HUES6 (cell line): ENCODE results near the gene SNX32.

Source experiments
- H3K27ac ChIP-seq: 2 replicates; pipeline ENCODE4 v1.7.0; 2013; ENCODE audit warnings: low read depth, mild to moderate bottlenecking, low read length, inconsistent platforms
- H3K27me3 ChIP-seq: 2 replicates; pipeline ENCODE4 v1.6.1; 2013; ENCODE audit warnings: low read length; ENCODE audit not compliant: control insufficient read depth, insufficient read depth
- H3K36me3 ChIP-seq: 2 replicates; pipeline ENCODE4 v1.6.1; 2013; ENCODE audit warnings: low read length; ENCODE audit not compliant: control insufficient read depth, insufficient read depth
- H3K4me1 ChIP-seq: 2 replicates; pipeline ENCODE4 v1.6.1; 2013; ENCODE audit warnings: low read length; ENCODE audit not compliant: control insufficient read depth, insufficient read depth
- H3K4me3 ChIP-seq: 2 replicates; pipeline ENCODE4 v1.5.1; 2013; ENCODE audit warnings: low read depth, low read length
- H3K9ac ChIP-seq: one replicate; pipeline ENCODE4 v1.6.1; 2013; ENCODE audit warnings: mild to moderate bottlenecking, low read length
- H3K9me3 ChIP-seq: 2 replicates; pipeline ENCODE4 v1.6.1; 2013; ENCODE audit warnings: low read depth, low read length; ENCODE audit not compliant: control insufficient read depth, insufficient read depth

The SNX32 gene

GRCh38 chr11:65872586-65873317 is 39.0 kb downstream of the SNX32 start, which contains the start of gene EFEMP2:
Gene EFEMP2 (minus strand): TSS chr11:65872800. CDS start chr11:65872354, 446 bp downstream.
- Histone ChIP-seq H3K36me3 (no peaks in the 10 kb centered on the region; the same call in 1 of the 2 replicates), H3K27ac (no peak within 1 kb of the TSS), H3K4me3 (peak within 1 kb of the TSS; percentile 71), H3K27me3 (0 out of 2 replicates have a peak, but pooled peaks cover 2% of the 10 kb centered on the region), H3K4me1 (peaks cover 6% of the 10 kb centered on the region; the same call in 1 of the 2 replicates), H3K9ac (peak within 1 kb of the TSS; percentile 84), H3K9me3 (no peaks in the 10 kb centered on the region)

DNA sequence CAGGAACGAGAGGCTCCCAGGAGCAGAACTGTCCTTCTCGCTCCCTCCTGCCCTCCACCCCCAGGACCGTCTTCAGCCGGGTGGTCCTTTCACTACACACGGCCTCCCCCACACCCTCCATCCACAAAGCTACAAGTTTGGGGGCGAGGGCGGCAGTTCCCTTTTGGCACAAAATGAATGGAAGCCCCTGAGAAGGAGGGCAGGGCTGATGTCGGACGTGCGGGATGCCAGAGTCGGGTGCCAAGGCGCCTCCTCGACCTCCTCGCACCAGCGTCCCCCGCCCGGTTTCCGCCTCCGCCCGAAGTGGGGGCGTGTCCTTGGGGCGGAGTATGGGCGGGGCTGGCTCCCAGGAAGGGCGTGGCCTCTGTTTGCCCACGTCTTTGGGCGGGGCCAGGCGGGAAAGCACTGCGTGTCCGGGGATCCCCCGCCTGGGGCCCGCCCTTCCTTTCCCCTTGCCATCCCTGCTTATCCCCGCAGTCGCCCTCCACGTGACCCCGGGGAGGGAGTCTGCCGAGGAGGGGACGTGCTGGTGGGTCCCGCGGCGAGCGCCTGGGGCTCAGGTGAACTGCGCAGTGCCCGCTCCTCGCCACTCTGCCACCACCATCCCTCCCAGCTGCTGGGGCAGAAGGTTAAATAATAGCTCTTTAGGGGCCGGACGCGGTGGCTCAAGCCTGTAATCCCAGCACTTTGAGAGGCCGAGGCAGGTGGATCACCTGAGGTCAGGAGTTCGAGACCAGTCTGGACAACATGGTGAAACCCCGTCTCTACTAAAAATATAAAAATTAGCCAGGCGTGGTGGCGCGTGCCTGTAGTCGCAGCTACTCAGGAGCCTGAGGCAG is 39.8 kb downstream of the SNX32 start:
- H3K9ac ChIP-seq = peak overlapping the region; percentile 68

GRCh38 chr11:65879617-65880016 is 45.9 kb downstream of the SNX32 start, which contains the start of gene CTSW:
Gene CTSW (plus strand): TSS chr11:65879837. CDS start chr11:65879855, 18 bp downstream.
- Histone ChIP-seq H3K4me1 (no peaks in the 10 kb centered on the region), H3K4me3 (no peak within 1 kb of the TSS), H3K27ac (no peak within 1 kb of the TSS), H3K9ac (no peak within 1 kb of the TSS), H3K9me3 (no peaks in the 10 kb centered on the region), H3K36me3 (peaks cover 29% of the 10 kb centered on the region), H3K27me3 (no peaks in the 10 kb centered on the region)

More for the DNA sequence above, 39.8 kb downstream of the SNX32 start:
- Histone ChIP-seq H3K4me3 (peak overlapping the region; percentile 71), H3K36me3 (no peaks in the 10 kb centered on the region; the same call in 1 of the 2 replicates), H3K27ac (no peak overlapping the region), H3K4me1 (peaks cover 6% of the 10 kb centered on the region; the same call in 1 of the 2 replicates), H3K27me3 (0 out of 2 replicates have a peak, but pooled peaks cover 2% of the 10 kb centered on the region), H3K9me3 (no peaks in the 10 kb centered on the region)

GRCh38 chr11:65880027-65880426 is 46.3 kb downstream of the SNX32 start:
- Histone ChIP-seq H3K27ac (no peak overlapping the region), H3K27me3 (no peaks in the 10 kb centered on the region), H3K36me3 (peaks cover 32% of the 10 kb centered on the region), H3K4me1 (no peaks in the 10 kb centered on the region), H3K9ac (no peak overlapping the region), H3K9me3 (no peaks in the 10 kb centered on the region), H3K4me3 (no peak overlapping the region)

DNA sequence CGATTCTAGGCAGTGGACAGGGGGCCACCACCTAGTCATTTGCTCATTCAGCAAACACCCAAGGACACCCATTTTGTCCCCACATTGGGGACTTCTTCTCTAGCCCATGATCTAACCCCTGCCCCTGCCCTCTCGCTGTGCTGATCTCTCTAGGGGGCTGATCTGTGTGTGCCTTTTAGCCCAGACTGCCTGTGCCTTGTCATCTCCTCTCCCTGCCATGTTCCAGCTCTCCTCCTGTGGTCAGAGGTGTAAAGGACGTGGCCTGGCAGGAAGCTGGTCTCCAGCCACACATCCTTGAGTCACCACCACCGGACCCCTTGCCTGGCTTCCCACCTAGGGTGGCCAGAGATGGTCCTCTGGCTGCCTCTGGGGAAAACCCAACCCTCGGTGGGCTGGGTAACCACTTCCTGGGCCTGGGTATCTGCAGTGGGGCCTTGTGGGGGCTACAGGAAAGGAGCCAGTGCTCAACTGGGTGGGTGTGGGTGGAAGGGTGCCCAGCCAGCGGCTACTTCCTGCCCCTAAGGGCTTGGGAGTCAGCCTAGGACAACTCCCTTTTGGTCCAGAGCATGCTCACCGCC is 47.2 kb downstream of the SNX32 start:
- peaks cover 41% of the 10 kb centered on the region for H3K36me3 ChIP-seq
- H3K27ac ChIP-seq = no peak overlapping the region
- no peaks in the 10 kb centered on the region for H3K4me1 ChIP-seq
- H3K4me3 ChIP-seq = no peak overlapping the region
- H3K9me3 ChIP-seq = no peaks in the 10 kb centered on the region
- H3K9ac ChIP-seq = no peak overlapping the region
- H3K27me3 ChIP-seq = no peaks in the 10 kb centered on the region

DNA sequence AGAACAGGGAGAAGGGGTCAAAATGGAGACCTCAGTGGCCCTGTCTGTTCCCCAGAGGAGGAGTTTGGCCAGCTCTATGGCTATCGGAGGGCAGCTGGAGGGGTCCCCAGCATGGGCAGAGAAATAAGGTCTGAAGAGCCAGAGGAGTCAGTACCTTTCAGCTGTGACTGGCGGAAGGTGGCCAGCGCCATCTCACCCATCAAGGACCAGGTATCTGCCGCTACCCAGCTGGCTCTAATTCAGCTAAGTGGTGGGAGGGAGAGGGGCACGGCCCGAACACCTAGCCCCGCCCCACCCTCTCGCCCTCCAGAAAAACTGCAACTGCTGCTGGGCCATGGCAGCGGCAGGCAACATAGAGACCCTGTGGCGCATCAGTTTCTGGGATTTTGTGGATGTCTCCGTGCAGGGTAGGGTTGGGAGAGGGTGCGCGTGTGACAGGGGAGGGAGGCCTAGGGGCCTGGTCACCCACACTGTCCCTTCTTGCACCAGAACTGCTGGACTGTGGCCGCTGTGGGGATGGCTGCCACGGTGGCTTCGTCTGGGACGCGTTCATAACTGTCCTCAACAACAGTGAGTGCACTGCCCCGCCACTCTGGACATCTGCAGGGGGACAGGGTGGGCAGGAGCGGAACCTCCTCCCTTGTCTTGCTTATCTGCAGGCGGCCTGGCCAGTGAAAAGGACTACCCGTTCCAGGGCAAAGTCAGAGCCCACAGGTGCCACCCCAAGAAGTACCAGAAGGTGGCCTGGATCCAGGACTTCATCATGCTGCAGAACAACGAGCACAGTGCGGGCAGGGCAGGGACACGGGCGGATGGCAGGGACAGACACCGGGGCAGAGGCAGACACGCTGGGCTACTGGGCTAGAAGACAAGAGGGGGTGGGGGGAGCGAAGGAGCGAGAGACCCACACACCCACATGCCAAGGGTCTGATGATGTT is 48.6 kb downstream of the SNX32 start:
- Histone ChIP-seq H3K9ac (no peak overlapping the region), H3K36me3 (peaks cover 53% of the 10 kb centered on the region)

DNA sequence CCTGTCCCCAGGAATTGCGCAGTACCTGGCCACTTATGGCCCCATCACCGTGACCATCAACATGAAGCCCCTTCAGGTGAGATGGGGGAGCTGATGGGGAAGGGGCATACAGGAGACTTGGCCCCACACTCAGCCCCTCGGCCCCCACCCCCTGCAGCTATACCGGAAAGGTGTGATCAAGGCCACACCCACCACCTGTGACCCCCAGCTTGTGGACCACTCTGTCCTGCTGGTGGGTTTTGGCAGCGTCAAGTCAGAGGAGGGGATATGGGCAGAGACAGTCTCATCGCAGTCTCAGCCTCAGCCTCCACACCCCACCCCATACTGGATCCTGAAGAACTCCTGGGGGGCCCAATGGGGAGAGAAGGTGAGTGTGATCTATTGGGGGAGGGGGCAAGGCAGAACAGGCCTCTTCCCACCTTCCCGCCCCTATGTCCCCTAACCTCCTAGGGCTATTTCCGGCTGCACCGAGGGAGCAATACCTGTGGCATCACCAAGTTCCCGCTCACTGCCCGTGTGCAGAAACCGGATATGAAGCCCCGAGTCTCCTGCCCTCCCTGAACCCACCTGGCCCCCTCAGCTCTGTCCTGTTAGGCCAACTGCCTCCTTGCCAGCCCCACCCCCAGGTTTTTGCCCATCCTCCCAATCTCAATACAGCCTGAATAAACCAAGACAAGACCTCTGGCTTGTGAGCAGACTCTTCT is 49.4 kb downstream of the SNX32 start:
- H3K27ac ChIP-seq = no peak overlapping the region
- no peak overlapping the region for H3K4me3 ChIP-seq
- H3K9me3 ChIP-seq = no peaks in the 10 kb centered on the region
- H3K36me3 ChIP-seq = peaks cover 53% of the 10 kb centered on the region
- H3K9ac ChIP-seq = no peak overlapping the region
- H3K4me1 ChIP-seq = peaks cover 5% of the 10 kb centered on the region
- H3K27me3 ChIP-seq = no peaks in the 10 kb centered on the region

More for the DNA sequence above, 48.6 kb downstream of the SNX32 start:
- Histone ChIP-seq H3K27ac (no peak overlapping the region), H3K4me3 (no peak overlapping the region), H3K4me1 (peaks cover 2% of the 10 kb centered on the region), H3K27me3 (no peaks in the 10 kb centered on the region), H3K9me3 (no peaks in the 10 kb centered on the region)

DNA sequence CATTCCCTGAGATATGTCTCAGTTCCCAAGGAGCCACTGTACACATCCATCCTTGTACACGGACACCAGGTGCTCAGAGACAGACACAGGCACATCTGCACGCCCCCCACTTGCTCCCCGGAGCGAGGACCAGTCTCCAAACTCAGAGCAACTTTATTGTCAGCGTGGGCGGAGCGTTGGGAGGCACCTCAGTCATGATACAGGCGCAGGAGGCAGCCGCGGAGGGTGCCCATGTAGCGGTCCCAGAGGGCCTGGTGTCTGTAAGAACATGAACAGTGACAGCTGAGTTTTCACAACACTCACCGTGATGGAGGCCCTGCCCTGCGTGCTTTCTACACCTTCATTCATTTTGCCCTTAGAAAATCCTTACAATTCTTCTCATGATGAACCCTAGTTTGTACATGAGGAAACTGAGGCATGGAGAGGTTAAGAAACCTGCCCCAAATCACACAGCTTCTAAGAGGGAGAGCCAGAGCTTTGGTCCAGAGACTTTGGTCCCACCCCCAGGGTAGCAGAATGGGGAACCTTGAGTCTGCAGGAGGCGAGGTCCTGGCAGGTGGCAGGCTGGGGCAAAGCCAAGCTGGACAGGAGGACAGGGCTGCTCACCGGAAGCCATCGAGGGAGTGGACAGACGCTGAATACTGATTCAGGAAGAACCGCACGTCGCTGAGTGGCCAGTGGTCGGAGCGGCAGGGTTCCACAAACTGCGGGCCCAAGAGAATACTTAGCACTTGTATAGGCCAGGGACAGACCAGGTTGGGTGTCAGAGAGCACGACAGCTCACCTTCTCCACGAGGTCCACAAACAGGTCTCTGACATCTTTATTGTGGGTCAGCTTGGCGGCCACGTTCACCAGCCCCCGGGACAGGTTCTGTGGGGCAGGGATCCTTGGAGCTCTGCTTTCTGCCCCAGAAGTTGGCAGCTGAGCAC is 50.3 kb downstream of the SNX32 start:
- no peak overlapping the region for H3K4me3 ChIP-seq
- peaks cover 1% of the 10 kb centered on the region; the same call in 1 of the 2 replicates for H3K27me3 ChIP-seq
- H3K36me3 ChIP-seq = peaks cover 53% of the 10 kb centered on the region
- no peak overlapping the region for H3K9ac ChIP-seq
- H3K9me3 ChIP-seq = no peaks in the 10 kb centered on the region
- H3K27ac ChIP-seq = no peak overlapping the region
- peaks cover 6% of the 10 kb centered on the region for H3K4me1 ChIP-seq

DNA sequence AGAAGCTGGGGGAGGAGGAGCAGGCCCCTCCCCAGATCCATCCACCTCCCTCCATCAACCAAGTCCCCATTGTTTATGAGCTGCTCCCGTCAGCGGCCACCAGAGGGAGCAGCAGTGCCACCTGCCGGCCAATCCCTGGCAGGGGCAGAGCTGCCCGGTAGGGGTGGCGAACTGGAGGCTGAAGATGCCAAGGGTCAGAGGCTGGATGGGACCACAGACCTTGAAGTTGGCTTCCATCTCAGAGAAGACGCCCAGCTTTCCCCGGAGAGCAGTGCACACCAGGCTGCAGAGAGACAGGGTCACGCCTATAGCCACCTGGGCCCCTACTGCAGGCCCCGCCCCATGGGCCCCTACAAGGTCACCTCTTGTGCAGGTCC is 50.9 kb downstream of the SNX32 start:
- Histone ChIP-seq H3K9ac (no peak overlapping the region), H3K27ac (no peak overlapping the region), H3K27me3 (peaks cover 8% of the 10 kb centered on the region), H3K36me3 (peaks cover 53% of the 10 kb centered on the region), H3K4me3 (no peak overlapping the region), H3K4me1 (peaks cover 9% of the 10 kb centered on the region), H3K9me3 (no peaks in the 10 kb centered on the region)
